Right cardiac atrium (tissue), 5 donors: ENCODE data around the gene PLEKHA4. TPM values are rescaled to one million over a fixed set of nuclear protein-coding genes. Genes with fewer than 3 reads are reported as not detected.

Experiments
- ATAC-seq, 2 donors: fragments of 200-7000 bp; cut with Tn5 transposase; one replicate each; pipeline versions ENCODE4 v1.8.0 to v1.9.1; 2020; ENCODE audit warnings: moderate library complexity in 2 of 2, mild to moderate bottlenecking in 1 of 2
- DNase-seq, 3 donors: peaks; one replicate each; pipeline ENCODE4 v3.0.0-alpha.2; 2020
- H3K27ac ChIP-seq: one replicate; pipeline ENCODE4 v1.5.1; 2013; ENCODE audit warnings: mild to moderate bottlenecking, low read length, control low read depth, moderate library complexity
- H3K27me3 ChIP-seq: one replicate; pipeline ENCODE4 v1.6.1; 2013; ENCODE audit not compliant: control insufficient read depth, insufficient read depth
- H3K4me1 ChIP-seq: one replicate; pipeline ENCODE4 v1.6.1; 2013; ENCODE audit warnings: low read length; ENCODE audit not compliant: control insufficient read depth, insufficient read depth
- H3K4me3 ChIP-seq: one replicate; pipeline ENCODE4 v1.5.1; 2013; ENCODE audit warnings: low read length, control low read depth
- H3K9me3 ChIP-seq: one replicate; pipeline ENCODE4 v1.6.1; 2013; ENCODE audit warnings: low read length; ENCODE audit not compliant: control insufficient read depth
- WGBS: extraction: QIAGEN DNeasy Blood & Tissue Kit; methylation state at CpG from one replicate; pipeline ENCODE4 v1.1.7; 2013; 5-methylcytosine and 5-hydroxymethylcytosine counted together
- intact Hi-C, 4 donors: fragments of 100-400 bp; cut with DNase I; formaldehyde crosslinking; loops; one replicate each; pipeline versions ENCODE4 v1.11.0 to v1.14.0; 2022 to 2023
- polyA plus RNA-seq: library from polyadenylated mRNA; stranded (reverse); fragments of 200-250 nt; gene quantifications from one replicate; pipeline ENCODE4 v1.2.3, GENCODE V29; 2013
- total RNA-seq, 4 donors: library from RNA; stranded (reverse); fragmentation: NEBNext Ultra II Directional; extraction: Animal tissue kit (Norgen Biotek cat#: 25700); gene quantifications; one replicate each; pipeline ENCODE4 v1.2.1, GENCODE V29; 2021
- donor health status: healthy with polysubstance abuse.
- donor health status: DM: no; HTN: yes; CAD: no.
- donor health status: DM: no; HTN: no; CAD: no.
- donor health status: DM: no; HTN: yes; CAD: no; lungs with severe emphysema.
- donor health status: DM: yes; HTN: yes; CAD: no.

PLEKHA4 gene
- total and polyA plus RNA-seq, 5 donors, result 32.0 to 50.2 (median 38.2) TPM

DNA sequence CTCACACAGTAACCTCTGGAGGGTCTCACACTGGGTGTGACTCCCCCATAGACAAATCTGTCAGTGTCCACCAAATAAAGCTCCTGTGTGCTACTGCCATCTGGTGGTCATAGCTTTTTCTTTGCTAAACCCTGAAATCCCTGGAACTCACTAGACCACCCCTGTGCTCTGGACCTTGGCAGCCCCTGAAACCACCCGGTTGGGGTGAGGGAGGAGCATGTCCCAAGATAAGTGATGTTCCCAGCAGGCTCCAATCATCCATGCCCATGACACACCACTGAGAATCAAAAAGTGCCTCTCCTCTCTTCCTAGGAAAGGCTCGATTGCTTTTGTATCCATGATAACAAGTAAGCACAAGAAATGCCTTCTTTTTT is 25.6 kb downstream of the PLEKHA4 start:
- H3K9me3 ChIP-seq, result no peaks in the 10 kb centered on the region

DNA sequence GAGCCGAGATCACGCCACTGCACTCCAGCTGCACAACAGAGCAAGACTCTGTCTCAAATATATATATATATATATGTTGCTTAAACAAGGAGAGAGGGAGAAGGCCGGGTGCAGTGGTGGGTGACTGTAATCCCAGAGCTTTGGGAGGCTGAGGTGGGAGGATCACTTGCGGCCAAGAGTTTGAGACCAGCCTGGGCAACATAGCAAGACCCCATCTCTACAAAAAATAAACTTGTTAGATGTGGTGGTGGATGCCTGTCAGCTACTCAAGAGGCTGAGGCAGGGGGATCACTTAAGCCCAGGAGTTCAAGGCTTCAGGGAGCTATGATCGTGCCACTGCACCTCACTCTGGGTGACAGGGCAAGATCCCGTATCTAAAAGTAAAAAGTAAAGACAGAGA is 26.8 kb downstream of the PLEKHA4 start:
- WGBS, result 91% methylated on average over 6 of the region's 6 CpGs
- Histone ChIP-seq H3K4me1 (no peaks in the 10 kb centered on the region), H3K27me3 (no peaks in the 10 kb centered on the region), H3K9me3 (no peaks in the 10 kb centered on the region), H3K4me3 (no peak overlapping the region), H3K27ac (no peak overlapping the region)
- no peak for DNase-seq
- intact Hi-C loops, result loop anchor here in 1 of 4 donors (5.0 kb wide), 1 partner anchor 54 kb away; no protein-coding TSS in a partner anchor
- no peak for ATAC-seq

More for the DNA sequence above, 25.6 kb downstream of the PLEKHA4 start:
- Histone ChIP-seq H3K4me3 (no peak overlapping the region), H3K27me3 (no peaks in the 10 kb centered on the region), H3K27ac (no peak overlapping the region), H3K4me1 (no peaks in the 10 kb centered on the region)
- intact Hi-C loops, result loop anchor here in 2 of 4 donors (2.0 to 5.0 kb wide), 2 partner anchors 54 to 55 kb away; no protein-coding TSS in a partner anchor
- DNase-seq, result no peak
- ATAC-seq, result peak; percentile 46 to 57
- 43% methylated on average over 2 of the region's 2 CpGs for WGBS

DNA sequence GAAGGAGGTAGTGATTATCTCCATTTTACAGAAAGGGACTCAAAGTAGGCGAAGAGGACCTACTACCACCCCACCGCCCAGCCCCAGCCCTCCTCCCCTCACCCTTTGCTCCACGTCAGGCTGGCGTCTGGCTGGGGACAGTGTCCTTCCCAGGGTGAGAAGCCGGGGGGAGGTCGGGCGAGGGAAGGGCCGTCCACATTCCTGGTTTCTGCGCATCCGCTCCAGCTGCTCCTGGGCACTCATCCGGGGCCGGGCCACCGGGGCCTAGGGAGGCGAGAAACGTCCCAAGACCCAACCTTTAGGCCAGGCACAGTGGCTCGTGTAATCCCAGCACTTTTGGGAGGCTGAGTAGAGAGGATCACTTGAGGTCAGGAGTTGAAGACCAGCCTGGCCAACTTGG is 27.4 kb downstream of the PLEKHA4 start:
- DNase-seq (peak in 1 of 3 donors; percentile 61), ATAC-seq (no peak)
- intact Hi-C loops, result loop anchor here in 1 of 4 donors (5.0 kb wide), 1 partner anchor 54 kb away; no protein-coding TSS in a partner anchor
- Histone ChIP-seq H3K9me3 (no peaks in the 10 kb centered on the region), H3K27ac (no peak overlapping the region), H3K27me3 (no peaks in the 10 kb centered on the region), H3K4me3 (no peak overlapping the region), H3K4me1 (no peaks in the 10 kb centered on the region)
- WGBS, result 92% methylated on average over 16 of the region's 16 CpGs

DNA sequence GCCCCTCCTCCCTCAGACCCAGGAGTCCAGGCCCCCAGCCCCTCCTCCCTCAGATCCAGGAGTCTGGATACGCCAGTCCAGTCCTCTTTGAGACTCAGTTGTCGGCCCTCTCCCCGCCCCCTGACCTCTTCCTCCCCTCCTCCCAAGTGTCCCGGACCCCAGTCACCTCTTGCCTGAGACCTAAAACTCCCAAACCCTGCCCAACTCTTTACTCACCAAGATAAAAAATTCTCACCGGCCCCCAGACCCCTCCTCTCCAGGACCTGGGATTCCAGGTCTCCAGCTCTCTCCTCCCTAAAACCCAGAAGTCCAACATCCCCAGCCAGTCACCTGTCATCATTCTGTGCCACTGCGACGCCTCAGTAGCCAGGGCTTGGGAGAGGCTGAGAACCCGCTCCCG is 30.7 kb downstream of the PLEKHA4 start:
- H3K27ac ChIP-seq, result no peak overlapping the region
- no peaks in the 10 kb centered on the region for H3K27me3 ChIP-seq
- H3K4me3 ChIP-seq, result no peak overlapping the region
- ATAC-seq (no peak), DNase-seq (peak in 1 of 3 donors; percentile 64)
- intact Hi-C loops, result loop anchor here (2.0 to 10.0 kb wide), 4 partner anchors 40 to 193 kb away; partner anchors contain the start of gene CA11 (in 3 of the 4)
- no peaks in the 10 kb centered on the region for H3K4me1 ChIP-seq
- WGBS, result 66% methylated on average over 9 of the region's 9 CpGs
- H3K9me3 ChIP-seq, result no peaks in the 10 kb centered on the region

DNA sequence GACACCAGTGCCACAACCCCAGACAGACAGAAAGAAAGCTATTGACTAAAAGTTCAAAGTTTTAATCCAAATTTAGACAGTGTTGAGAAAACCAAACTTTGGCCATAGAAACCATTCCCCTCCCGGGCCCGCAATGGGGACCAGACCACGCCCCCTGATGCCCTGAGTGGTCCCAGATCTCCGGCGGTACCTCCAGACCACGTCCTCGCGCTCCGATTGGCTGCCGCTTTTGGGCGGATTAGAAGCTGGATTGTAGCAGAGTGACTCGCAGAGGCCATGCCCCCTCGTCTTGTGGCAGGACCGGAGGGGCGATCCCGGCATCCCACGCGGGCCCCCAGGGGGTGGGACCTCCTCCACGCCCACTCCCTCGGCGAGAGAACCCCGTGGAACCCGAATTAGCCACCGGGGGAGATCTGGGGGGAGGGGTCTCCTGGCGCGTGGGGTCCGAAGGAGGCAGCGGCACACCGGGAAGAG is 31.3 kb downstream of the PLEKHA4 start:
- intact Hi-C loops, result loop anchor here (2.0 to 10.0 kb wide), 4 partner anchors 40 to 192 kb away; partner anchors contain the start of gene CA11 (in 3 of the 4)
- peak overlapping the region; percentile 13 for H3K4me3 ChIP-seq
- 11% methylated on average over 29 of the region's 29 CpGs for WGBS

DNA sequence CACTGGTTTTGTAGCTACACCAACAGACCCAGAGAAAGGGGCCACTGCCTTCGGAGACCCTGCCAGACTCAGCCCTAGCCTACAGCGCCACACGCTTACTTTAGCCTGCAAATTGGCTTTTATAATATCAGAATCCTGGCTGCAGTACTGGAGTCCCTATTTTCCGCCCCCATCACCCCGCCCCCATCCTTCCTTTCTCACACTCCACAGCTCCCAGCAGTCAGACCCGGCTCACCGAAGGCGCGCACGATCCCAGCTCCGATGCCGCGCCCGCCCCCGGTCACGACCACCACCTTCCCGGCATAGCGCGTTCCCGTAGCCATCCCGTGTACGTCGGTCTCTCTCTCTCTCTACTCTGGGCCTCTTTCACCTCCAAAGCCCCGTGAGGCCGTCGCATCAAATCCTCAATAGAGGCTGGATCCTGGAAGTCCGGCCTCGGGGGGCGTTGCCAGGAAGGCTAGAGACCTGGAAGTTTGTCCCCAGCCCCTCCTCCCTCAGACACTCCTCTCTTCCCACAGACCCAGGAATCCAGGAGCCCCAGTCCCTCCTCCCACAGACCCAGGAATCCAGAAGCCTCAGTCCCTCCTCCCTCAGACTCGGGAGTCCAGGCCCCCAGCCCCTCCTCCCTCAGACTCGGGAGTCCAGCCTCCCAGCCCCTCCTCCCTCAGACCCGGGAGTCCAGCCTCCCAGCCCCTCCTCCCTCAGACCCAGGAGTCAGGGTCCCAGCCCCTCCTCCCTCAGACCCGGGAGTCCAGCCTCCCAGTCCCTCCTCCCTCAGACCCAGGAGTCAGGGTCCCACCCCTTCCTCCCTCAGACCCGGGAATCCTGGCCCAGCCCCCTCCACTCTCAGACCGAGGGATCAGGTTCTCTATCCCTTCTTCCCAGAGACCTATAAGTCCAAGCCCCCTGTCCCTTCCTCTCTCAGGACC is 32.1 kb downstream of the PLEKHA4 start, which contains the start of gene HSD17B14:
Gene HSD17B14, minus strand, starts transcription at position 403 of the 929 bp plus-strand sequence. Its CDS starts 80 bp downstream, at position 323.
- peak within 1 kb of the TSS; percentile 37 for H3K4me3 ChIP-seq
- ATAC-seq (peak; percentile 30 to 49), DNase-seq (peak; percentile 35 to 79 (median 78))
- 10% methylated on average over 35 of the region's 35 CpGs for WGBS
- peak within 1 kb of the TSS; percentile 2 for H3K27ac ChIP-seq
- no peaks in the 10 kb centered on the region for H3K4me1 ChIP-seq
- intact Hi-C loops, result loop anchor here (2.0 to 10.0 kb wide), 4 partner anchors 39 to 192 kb away; partner anchors contain the start of gene CA11 (in 3 of the 4)
- no peaks in the 10 kb centered on the region for H3K9me3 ChIP-seq
- H3K27me3 ChIP-seq, result no peaks in the 10 kb centered on the region

More for the DNA sequence above, 31.3 kb downstream of the PLEKHA4 start:
- Histone ChIP-seq H3K27ac (no peak overlapping the region), H3K27me3 (no peaks in the 10 kb centered on the region), H3K9me3 (no peaks in the 10 kb centered on the region), H3K4me1 (no peaks in the 10 kb centered on the region)
- DNase-seq (peak; percentile 92 to 96 (median 95)), ATAC-seq (peak; percentile 95)

DNA sequence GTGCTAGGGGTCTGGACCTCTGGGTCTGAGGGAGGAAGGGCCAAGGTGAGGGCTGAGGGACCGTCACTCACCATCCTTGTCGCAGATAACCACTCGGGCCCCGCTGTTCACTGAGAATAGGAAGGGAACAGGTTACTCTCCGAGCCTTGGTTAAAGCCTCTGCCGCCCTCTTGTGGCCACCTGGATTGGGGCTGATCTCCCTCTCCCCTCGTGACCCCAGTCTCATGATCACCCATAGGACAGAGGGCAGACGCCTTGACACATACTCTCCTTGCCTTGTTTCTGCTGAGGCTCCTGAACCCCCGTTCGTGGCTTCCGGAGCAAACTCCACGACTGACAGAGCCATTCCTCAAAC is 32.7 kb downstream of the PLEKHA4 start:
- peak overlapping the region; percentile 37 for H3K4me3 ChIP-seq
- H3K9me3 ChIP-seq, result no peaks in the 10 kb centered on the region
- no peaks in the 10 kb centered on the region for H3K4me1 ChIP-seq
- intact Hi-C loops, result loop anchor here (2.0 to 10.0 kb wide), 4 partner anchors 38 to 191 kb away; partner anchors contain the start of gene CA11 (in 3 of the 4)
- no peaks in the 10 kb centered on the region for H3K27me3 ChIP-seq
- ATAC-seq (peak; percentile 90 to 91), DNase-seq (peak; percentile 91 to 98 (median 96))
- no peak overlapping the region for H3K27ac ChIP-seq
- 6% methylated on average over 12 of the region's 12 CpGs for WGBS

DNA sequence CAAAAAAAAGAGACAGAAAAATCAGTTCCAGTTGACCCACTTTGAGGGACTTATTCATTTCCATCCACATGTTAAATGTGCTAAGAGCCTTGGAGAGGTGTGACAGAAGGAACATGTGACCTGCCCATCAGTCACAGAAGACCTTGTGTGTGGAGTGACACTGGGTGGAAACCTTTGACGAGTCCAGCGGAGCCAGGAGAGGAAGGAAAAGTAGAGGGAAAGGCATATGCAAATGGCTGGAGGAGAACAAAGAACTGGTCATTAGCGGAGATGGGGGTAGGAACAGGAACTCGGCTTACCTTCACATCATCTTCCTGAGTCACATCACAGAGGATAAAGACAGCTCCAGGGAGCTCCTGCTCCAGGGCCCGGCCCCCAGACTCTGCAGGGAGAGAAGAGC is 34.4 kb downstream of the PLEKHA4 start:
- Histone ChIP-seq H3K27ac (no peak overlapping the region), H3K4me3 (no peak overlapping the region), H3K4me1 (no peaks in the 10 kb centered on the region), H3K9me3 (no peaks in the 10 kb centered on the region), H3K27me3 (no peaks in the 10 kb centered on the region)
- intact Hi-C loops, result loop anchor here in 2 of 4 donors (10.0 kb wide), 1 partner anchor 189 kb away; the partner anchor contains the start of gene CA11 (in 2 of the 2)
- ATAC-seq (no peak), DNase-seq (no peak)
- WGBS, result 76% methylated on average over 5 of the region's 5 CpGs

DNA sequence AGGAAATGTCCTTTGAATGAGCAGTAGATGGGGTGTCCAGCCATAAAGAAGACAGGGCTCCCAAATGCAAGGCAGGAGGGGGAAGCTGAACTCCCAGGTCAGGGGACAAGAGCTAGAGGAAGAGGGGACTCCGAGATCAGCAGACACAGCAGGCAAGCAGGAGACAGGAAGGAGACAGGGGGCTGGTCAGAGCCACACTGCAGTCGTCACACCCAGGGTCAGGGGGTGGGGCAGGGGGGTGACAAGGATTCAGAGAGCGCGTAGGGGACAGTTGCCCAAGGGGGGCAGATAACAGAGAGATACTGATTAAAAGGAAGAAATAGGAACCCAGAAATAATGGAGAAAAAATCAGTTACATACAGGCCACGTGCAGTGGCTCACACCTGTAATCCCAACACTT is 35.4 kb downstream of the PLEKHA4 start:
- intact Hi-C loops, result loop anchor here in 2 of 4 donors (10.0 kb wide), 1 partner anchor 188 kb away; the partner anchor contains the start of gene CA11 (in 2 of the 2)
- Histone ChIP-seq H3K4me1 (no peaks in the 10 kb centered on the region), H3K27ac (no peak overlapping the region), H3K9me3 (no peaks in the 10 kb centered on the region), H3K27me3 (no peaks in the 10 kb centered on the region), H3K4me3 (no peak overlapping the region)
- no peak for DNase-seq
- ATAC-seq, result no peak
- 63% methylated on average over 5 of the region's 5 CpGs for WGBS

DNA sequence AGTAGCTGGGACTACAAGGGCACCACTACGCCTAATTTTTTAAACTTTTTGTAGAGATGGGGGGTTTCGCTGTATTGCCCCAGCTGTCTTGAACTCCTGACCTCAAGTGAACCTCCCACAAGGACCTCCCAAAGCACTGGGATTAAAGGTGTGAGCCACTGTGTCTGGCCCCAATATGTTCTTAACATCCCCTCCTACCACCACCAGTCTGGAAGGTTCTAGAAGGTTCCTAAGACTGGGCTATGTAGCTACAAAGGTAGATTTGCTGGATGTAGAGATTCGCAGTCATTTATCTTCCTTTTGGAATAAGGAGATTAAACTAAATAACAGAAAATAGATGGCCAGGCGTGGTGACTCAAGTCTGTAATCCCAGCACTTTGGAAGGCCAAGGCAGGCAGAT is 37.5 kb downstream of the PLEKHA4 start:
- Histone ChIP-seq H3K9me3 (no peaks in the 10 kb centered on the region), H3K27ac (no peak overlapping the region), H3K27me3 (no peaks in the 10 kb centered on the region), H3K4me3 (no peak overlapping the region), H3K4me1 (no peaks in the 10 kb centered on the region)
- 94% methylated on average over 4 of the region's 4 CpGs for WGBS
- ATAC-seq (no peak), DNase-seq (no peak)
- intact Hi-C loops, result loop anchor here in 2 of 4 donors (10.0 kb wide), 1 partner anchor 186 kb away; the partner anchor contains the start of gene CA11 (in 2 of the 2)
